Cardiac fibroblast (primary cell): ENCODE data around the gene ADAM15.

Experiments
- DNase-seq, 2 donors: peaks; one replicate each; pipeline versions ENCODE4 v3.0.0 to v3.0.0-alpha.2; 2010; ENCODE audit warnings: low read depth in 2 of 2
- H3K4me3 ChIP-seq, 2 donors: replicated peaks in 1 of 2; 1 replicate in 1 of 2; 2 replicates in 1 of 2; pipeline ENCODE4 v1.5.1; 2011; ENCODE audit warnings: low read depth in 2 of 2, low read length in 2 of 2, mild to moderate bottlenecking in 2 of 2, moderate library complexity in 1 of 2
- CTCF ChIP-seq: IDR thresholded peaks from one replicate; pipeline ENCODE4 v1.5.1; 2011; ENCODE audit warnings: low read depth, mild to moderate bottlenecking, low read length, inconsistent platforms

The ADAM15 gene

GRCh38 chr1:155078469-155079209 lies 27.5 kb downstream of the ADAM15 start, which contains the start of gene EFNA3:
EFNA3 (plus strand) TSS chr1:155078837; CDS start chr1:155078942, 105 bp downstream.
- peak within 1 kb of the TSS; percentile 46 to 47 for H3K4me3 ChIP-seq
- no peak for TF ChIP-seq CTCF
- peak; percentile 46 to 60 for DNase-seq

GRCh38 chr1:155079210-155079486 lies 28.0 kb downstream of the ADAM15 start:
- no peak for TF ChIP-seq CTCF
- peak overlapping the region; percentile 46 to 47 for H3K4me3 ChIP-seq
- DNase-seq: no peak

GRCh38 chr1:155079487-155080311 lies 28.6 kb downstream of the ADAM15 start:
- DNase-seq: no peak
- TF ChIP-seq CTCF: no peak
- no peak overlapping the region for H3K4me3 ChIP-seq

- no peak for TF ChIP-seq CTCF
- no peak for DNase-seq
- H3K4me3 ChIP-seq: no peak overlapping the region
These were observed 29.5 kb downstream of the ADAM15 start for GRCh38 chr1:155080312-155081228.

- H3K4me3 ChIP-seq: peak overlapping the region in 1 of 2 donors; percentile 5
- DNase-seq: no peak
- no peak for TF ChIP-seq CTCF
These were observed 30.6 kb downstream of the ADAM15 start for GRCh38 chr1:155081472-155082300.
